Measurements from ENCODE around the gene SLC6A5. TPM values are rescaled to one million over a fixed set of nuclear protein-coding genes. Genes with fewer than 3 reads are reported as not detected.

Gene SLC6A5
- total RNA-seq, 1 donor from 2014 or later: not detected

DNA sequence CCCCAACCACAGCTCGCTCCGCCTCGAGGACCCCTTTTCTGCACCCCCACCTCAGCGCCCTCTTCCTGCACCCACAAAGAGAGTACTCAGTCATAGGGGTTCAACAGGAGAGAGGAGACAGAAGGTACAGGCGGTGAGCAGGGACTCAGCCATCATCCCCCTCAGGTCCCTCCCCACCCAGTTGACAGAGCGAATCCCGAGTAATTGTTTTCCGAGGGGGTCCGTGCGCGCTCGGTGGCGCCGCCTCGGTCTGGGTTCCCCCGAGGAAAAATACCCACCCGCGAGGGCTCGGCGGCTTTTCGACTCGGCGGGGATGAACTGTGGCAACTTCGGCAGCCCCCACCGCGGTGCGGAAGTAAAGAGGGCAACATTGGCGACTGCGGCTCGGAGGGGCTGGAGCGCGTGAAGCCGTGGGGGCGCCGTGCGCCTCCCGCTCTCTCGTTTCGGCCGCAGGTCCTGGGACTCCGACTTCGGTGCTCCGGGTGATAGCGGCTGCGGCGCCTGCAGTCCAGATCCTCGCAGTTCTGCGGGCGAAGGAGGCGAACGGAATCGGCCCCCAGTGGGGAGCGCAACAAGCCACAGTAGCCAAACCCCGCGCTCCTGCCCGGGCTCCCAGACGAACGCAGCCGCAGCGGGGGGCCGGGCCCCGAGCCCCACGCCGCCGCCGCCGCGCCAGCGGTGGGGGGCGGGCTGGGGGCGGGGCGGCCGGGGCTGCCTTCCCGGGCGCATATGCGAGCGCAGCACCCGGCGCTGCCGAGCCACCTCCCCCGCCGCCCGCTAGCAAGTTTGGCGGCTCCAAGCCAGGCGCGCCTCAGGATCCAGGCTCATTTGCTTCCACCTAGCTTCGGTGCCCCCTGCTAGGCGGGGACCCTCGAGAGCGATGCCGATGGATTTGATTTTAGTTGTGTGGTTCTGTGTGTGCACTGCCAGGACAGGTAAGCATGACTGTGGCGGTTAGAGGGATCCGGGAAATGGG is 69.7 kb downstream of the SLC6A5 start, which contains the start of gene NELL1:
TSS of gene NELL1 (plus strand) at position 743 of the 976 bp plus-strand sequence.
- DNase-seq (ENCODE audit: low read depth in 2 of 2): no peak

DNA sequence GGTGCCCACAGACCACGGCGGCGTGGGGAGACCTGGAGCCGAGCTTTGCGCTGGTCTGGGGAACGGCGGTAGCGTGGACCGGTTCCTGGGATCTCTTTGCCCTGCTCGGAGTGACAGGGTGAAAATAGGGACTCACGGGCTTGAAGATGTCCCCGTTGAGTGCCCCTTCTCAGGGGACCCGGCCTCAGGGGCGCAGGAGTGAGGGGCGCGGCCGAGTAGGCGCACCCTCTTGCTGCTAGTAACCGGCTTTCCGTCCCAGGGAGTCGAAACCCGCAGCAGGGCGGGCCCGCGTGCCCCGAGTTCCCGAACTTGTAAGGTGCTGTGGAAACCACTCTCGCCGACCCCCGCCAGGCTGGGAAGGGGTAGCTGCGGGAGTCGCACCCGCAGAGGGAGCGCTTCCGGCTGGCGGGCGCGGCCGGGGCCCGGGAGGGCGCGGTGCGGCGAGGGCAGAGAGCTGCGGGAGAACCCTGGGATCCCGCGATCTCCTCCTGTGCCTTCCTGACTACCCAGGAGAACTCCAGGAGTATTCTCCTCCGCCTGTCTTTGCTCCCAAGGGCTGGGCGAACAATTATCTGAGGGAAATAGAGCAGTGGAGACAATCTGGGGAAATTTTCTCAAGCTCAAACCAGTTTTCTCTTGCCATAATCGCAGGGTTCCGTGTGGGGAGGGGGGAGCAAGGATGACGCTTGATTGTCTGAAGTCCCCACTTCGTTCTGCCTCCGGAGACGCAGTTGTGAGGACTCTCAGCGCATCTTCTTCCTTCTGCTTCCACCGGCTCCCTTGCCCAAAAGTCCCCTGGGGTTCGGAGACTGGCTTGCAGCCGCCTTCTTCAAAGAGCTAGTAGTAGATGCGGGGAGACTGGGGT is 70.6 kb downstream of the SLC6A5 start:
- no peak for DNase-seq (ENCODE audit: low read depth in 2 of 2)

DNA sequence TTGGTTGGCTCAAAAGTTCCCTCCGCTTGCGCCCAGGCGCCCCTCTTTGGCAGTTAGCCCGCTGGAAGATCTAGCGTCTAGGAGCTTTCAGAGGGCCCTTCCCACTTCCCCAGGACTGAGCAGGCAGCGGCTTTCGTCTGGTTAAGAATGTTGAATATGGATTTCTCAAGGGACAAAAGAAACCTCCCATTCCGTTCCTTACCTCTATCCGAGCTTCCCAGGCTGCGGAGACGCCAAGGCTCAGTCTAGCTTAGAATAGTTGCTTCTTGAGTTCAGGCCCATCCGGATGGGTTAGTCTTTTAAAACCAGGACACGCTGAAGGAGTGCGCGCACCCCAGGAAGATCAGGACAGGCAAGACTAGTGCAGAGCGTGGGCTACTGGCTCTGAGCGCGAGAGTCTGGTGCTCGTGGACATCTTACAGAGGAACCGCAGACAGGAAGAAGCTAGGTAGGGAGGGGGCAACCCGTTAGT is 71.6 kb downstream of the SLC6A5 start:
- no peak for DNase-seq (ENCODE audit: low read depth in 2 of 2)

DNA sequence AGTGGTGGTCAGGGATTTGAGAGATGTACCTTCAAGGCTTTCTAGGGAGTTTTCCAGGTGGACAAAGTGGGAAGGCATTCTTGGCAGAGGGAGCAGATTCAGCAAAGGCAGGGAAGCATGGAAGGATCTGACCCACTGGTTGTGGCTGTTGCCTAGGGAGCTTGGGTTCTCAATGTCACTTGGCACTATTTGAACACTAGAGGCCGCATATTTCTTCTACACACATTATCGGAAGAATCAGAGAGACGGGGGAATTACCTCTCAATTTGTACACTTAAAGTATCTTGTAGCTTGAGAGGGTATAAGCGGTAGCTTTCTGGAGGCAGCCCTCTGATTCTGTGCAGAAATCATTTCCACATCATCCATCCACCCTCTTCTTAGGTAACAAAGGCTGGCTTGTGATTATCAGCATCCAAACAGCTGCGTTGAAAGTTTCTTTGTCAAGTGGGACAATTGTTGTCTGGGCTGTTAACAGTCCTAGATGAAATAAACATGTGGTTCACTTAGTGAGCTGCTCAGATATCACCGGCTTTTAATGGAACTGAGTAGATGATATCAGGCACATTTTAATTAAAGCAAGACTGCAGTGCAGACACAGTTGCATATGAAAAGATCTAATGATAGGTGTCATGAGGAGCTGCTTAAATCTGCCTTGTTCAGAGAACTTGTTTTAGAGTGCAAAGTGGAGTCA is 72.6 kb downstream of the SLC6A5 start:
- DNase-seq (ENCODE audit: low read depth in 2 of 2): no peak

DNA sequence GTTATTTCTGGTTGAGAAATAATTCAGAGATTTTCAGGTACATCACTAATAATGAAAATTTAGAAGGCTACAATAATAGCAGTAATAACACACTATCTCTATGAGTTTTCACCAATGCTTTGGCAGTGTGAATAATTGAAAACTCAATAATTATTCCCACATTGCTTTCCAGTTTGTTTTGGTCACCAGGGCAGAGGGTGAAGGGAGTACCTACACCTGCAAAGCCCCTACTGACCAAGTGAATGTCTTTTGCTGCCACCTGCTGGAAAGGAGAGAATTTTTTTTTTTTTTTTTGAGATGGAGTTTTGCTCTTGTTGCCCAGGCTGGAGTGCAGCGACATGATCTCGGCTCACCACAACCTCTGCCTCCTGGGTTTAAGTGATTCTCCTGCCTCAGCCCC is 73.2 kb downstream of the SLC6A5 start:
- peak in 1 of 2 donors; percentile 16 for DNase-seq (ENCODE audit: low read depth in 2 of 2)

DNA sequence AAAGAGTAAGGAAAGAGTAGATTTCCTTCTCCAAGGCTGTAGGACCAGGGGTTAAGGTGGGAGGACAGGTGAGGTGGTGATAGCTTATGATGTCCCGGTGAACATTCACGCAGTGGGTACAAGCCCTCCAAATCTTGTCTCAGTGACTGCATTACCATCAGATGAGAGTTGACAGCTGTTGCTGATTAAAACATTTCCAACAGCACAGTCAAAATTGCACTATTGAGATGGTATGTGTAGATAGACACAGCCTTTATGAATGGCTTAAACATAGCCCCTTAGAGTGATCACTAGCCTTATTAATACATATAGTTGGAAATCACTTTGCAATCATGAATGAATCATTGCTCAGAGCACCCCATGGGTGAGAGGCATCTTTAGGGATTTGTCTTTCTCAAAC is 77.2 kb downstream of the SLC6A5 start:
- no peak for DNase-seq (ENCODE audit: low read depth in 2 of 2)

DNA sequence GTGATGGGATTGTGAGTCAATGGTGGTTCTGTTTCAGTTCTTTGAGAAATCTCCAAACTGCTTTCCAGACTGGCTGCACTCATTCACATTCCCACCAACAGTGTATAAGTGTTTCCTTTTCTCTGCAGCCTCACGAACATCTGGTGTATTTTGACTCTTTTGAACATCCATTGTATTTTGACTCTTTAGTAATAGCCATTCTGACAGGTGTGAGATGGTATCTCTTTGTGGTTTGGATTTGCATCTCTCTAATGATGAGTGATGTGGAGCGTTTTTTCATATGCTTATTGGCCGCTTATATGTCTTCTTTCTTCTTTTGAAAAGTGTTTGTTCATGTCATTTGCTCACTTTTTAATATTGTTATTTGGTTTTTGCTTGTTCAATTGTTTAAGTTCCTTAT is 89.4 kb downstream of the SLC6A5 start:
- DNase-seq (ENCODE audit: low read depth in 2 of 2): no peak

DNA sequence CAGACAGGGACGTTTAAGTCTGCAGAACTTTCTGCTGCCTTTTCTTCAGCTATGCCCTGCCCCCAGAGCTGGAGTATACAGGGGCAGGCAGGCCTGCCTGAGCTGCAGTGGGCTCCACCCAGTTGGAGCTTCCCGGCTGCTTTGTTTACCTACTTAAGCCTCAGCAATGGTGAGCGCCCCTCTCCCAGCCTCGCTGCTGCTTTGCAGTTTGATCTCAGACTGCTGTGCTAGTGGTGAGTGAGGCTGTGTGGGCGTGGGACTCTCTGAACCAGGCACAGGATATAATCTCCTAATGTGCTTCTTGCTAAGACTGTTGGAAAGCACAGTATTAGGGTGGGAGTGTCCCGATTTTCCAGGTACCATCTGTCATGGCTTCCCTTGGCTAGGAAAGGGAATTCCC is 108.5 kb downstream of the SLC6A5 start:
- no peak for DNase-seq (ENCODE audit: low read depth in 2 of 2)

Other genes starting within 250 kb of the SLC6A5 start
- gene HTATIP2, start 235.9 kb upstream of the SLC6A5 start, total RNA-seq: 59.1 and 92.1 TPM in 2 replicates
- gene PRMT3, start 211.9 kb upstream of the SLC6A5 start, total RNA-seq: 8.5 TPM in 2 replicates
- not detected in 2 replicates for gene NELL1, start 70.0 kb downstream of the SLC6A5 start, total RNA-seq

Measured in lung microvascular endothelial cell (primary cell).